K562 (cell line): ENCODE measurements around the gene KCNG4.

Source experiments
- CREM ChIP-seq: IDR thresholded peaks from 2 replicates; pipeline ENCODE4 v1.6.1; 2014; ENCODE audit warnings: antibody characterized with exemption, low read depth
- EGR1 ChIP-seq: fragments of 450-650 bp; conservative IDR thresholded peaks from 2 replicates; pipeline ENCODE4 v1.6.1; 2017; ENCODE audit warnings: mild to moderate bottlenecking
- FOSL1 ChIP-seq: fragments of 200-800 bp; sonication (Bioruptor generic); conservative IDR thresholded peaks from 2 replicates; pipeline ENCODE4 v1.6.1; 2016; ENCODE audit warnings: missing genetic modification characterization, missing compliant biosample characterization
- L3MBTL2 ChIP-seq: fragments of 450-650 bp; IDR thresholded peaks from 2 replicates; pipeline ENCODE4 v1.6.1; 2016; ENCODE audit warnings: mild to moderate bottlenecking, moderate library complexity
- POLR2AphosphoS5 ChIP-seq: IDR thresholded peaks from 2 replicates; pipeline ENCODE4 v1.6.1; 2011; ENCODE audit warnings: mild to moderate bottlenecking, low read depth, low read length, moderate library complexity; ENCODE audit not compliant: control insufficient read depth, insufficient read depth
- SMC3 ChIP-seq: conservative IDR thresholded peaks from 2 replicates; pipeline ENCODE4 v1.6.1; 2011; ENCODE audit warnings: low read depth, low read length, improper control_type of control experiment; ENCODE audit not compliant: insufficient read depth
- TF ChIP-seq, protein P1 (sequence below), 2 experiments: fragments of 450-650 bp in 1 of 2; sonication (generic) in 1 of 2; formaldehyde crosslinking; conservative IDR thresholded peaks; 2 replicates each; pipeline versions ENCODE4 v1.4.0 to v1.8.1; 2020 to 2022; ENCODE audit warnings: mild to moderate bottlenecking in 1 of 2, missing genetic modification reagents in 1 of 2
- TF ChIP-seq, protein P2 (sequence below): sonication (generic); formaldehyde crosslinking; IDR thresholded peaks from 2 replicates; pipeline ENCODE4 v1.8.1; 2023; ENCODE audit warnings: mild to moderate bottlenecking, missing genetic modification reagents, moderate library complexity
- TF ChIP-seq, protein P3 (sequence below): fragments of 450-650 bp; formaldehyde crosslinking; IDR thresholded peaks from 2 replicates; pipeline ENCODE4 v1.4.0; 2022; ENCODE audit warnings: missing genetic modification characterization

DNA sequence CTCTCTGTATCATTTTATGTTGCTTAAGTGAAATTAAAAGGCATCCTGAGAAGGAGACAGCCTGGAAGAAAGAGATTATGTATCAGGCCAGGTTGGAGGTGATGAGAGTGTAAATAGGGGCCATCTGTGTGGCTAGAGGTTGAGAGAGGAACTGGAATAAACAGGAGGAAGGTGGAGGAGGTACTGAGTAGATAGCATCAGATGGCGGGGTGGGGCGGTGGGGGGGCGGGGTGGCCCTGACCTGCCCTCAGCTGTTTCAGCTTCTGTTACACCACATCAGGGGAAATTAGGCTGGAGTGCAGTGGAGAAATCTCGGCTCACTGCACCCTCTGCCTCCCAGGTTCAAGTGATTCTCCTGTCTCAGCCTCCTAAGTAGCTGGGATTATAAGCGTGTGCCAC, 6.9 kb upstream of the KCNG4 start:
- no peak for TF ChIP-seq L3MBTL2
- TF ChIP-seq POLR2AphosphoS5 = no peak
- TF ChIP-seq, protein P1, sequence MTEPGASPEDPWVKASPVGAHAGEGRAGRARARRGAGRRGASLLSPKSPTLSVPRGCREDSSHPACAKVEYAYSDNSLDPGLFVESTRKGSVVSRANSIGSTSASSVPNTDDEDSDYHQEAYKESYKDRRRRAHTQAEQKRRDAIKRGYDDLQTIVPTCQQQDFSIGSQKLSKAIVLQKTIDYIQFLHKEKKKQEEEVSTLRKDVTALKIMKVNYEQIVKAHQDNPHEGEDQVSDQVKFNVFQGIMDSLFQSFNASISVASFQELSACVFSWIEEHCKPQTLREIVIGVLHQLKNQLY (CRISPR knock-in tag; conservative IDR thresholded peaks at IDR 0.05) = no peak
- TF ChIP-seq, protein P2, sequence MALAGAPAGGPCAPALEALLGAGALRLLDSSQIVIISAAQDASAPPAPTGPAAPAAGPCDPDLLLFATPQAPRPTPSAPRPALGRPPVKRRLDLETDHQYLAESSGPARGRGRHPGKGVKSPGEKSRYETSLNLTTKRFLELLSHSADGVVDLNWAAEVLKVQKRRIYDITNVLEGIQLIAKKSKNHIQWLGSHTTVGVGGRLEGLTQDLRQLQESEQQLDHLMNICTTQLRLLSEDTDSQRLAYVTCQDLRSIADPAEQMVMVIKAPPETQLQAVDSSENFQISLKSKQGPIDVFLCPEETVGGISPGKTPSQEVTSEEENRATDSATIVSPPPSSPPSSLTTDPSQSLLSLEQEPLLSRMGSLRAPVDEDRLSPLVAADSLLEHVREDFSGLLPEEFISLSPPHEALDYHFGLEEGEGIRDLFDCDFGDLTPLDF (CRISPR knock-in tag) = no peak
- TF ChIP-seq EGR1 = no peak
- no peak for TF ChIP-seq SMC3
- TF ChIP-seq CREM = no peak
- TF ChIP-seq FOSL1 (tag) = no peak
- TF ChIP-seq, protein P3, sequence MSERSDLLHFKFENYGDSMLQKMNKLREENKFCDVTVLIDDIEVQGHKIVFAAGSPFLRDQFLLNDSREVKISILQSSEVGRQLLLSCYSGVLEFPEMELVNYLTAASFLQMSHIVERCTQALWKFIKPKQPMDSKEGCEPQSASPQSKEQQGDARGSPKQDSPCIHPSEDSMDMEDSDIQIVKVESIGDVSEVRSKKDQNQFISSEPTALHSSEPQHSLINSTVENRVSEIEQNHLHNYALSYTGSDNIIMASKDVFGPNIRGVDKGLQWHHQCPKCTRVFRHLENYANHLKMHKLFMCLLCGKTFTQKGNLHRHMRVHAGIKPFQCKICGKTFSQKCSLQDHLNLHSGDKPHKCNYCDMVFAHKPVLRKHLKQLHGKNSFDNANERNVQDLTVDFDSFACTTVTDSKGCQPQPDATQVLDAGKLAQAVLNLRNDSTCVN (CRISPR knock-in tag) = no peak
